SU-DHL-6 (cell line): ENCODE measurements around the gene ZNF367.
"Not testable (repeated sequence)": the region's sequence is repeated elsewhere in the genome, so short reads cannot be mapped to it uniquely, and the experiment has no call there.

Experiments used
- H2AFZ ChIP-seq: fragments of 200-600 bp; sonication (generic); 2 replicates; pipeline ENCODE4 v1.6.1; 2014; ENCODE audit warnings: low read depth, mild to moderate bottlenecking, moderate library complexity, mixed read lengths, antibody characterized with exemption, low read length; ENCODE audit not compliant: severe bottlenecking
- H3F3A ChIP-seq: fragments of 200-600 bp; shearing (Covaris generic); 2 replicates; pipeline ENCODE4 v1.6.0; 2016; ENCODE audit warnings: antibody characterized with exemption, mild to moderate bottlenecking; ENCODE audit not compliant: insufficient read depth
- H3K27ac ChIP-seq: fragments of 200-600 bp; sonication (generic); 2 replicates; pipeline ENCODE4 v1.5.1; 2016; ENCODE audit warnings: low read depth, mild to moderate bottlenecking, low read length, moderate library complexity, mixed read lengths
- H3K27me3 ChIP-seq: fragments of 200-600 bp; sonication (generic), shearing (Covaris generic); 2 replicates; pipeline ENCODE4 v1.6.0; 2014; ENCODE audit warnings: mild to moderate bottlenecking, low read length
- H3K36me3 ChIP-seq: fragments of 200-600 bp; sonication (generic); 2 replicates; pipeline ENCODE4 v1.6.1; 2014; ENCODE audit warnings: mild to moderate bottlenecking, low read length, mixed read lengths
- H3K4me2 ChIP-seq: fragments of 300-600, 200-600 bp; shearing (Covaris generic), sonication (generic); 2 replicates; pipeline ENCODE4 v1.6.0; 2014; ENCODE audit warnings: low read length, low read depth, mild to moderate bottlenecking; ENCODE audit not compliant: poor library complexity, severe bottlenecking
- H3K4me3 ChIP-seq: fragments of 200-600 bp; sonication (generic); 2 replicates; pipeline ENCODE4 v1.5.1; 2014; ENCODE audit warnings: antibody characterized with exemption, low read length, mild to moderate bottlenecking, mixed read lengths; ENCODE audit not compliant: insufficient read depth, poor library complexity, severe bottlenecking
- H3K79me2 ChIP-seq: fragments of 200-600 bp; sonication (generic); 2 replicates; pipeline ENCODE4 v1.6.1; 2014; ENCODE audit warnings: mild to moderate bottlenecking, low read length, moderate library complexity; ENCODE audit not compliant: insufficient read depth
- H3K9ac ChIP-seq: fragments of 200-600 bp; sonication (generic); 2 replicates; pipeline ENCODE4 v1.7.0; 2014; ENCODE audit warnings: mild to moderate bottlenecking, low read length
- H3K9me2 ChIP-seq: fragments of 200-600 bp; sonication (generic); replicated peaks from 2 replicates; pipeline ENCODE4 v1.6.1; 2014; ENCODE audit warnings: low read length; ENCODE audit not compliant: insufficient read depth
- H3K9me3 ChIP-seq: fragments of 200-600 bp; sonication (generic); 2 replicates; pipeline ENCODE4 v1.6.1; 2014; ENCODE audit warnings: low read length, mixed read lengths; ENCODE audit not compliant: insufficient read depth
- H4K20me1 ChIP-seq: fragments of 200-600 bp; sonication (generic); 2 replicates; pipeline ENCODE4 v1.6.1; 2014; ENCODE audit warnings: low read depth, mild to moderate bottlenecking, antibody characterized with exemption, low read length, moderate library complexity, mixed read lengths
- EZH2phosphoT487 ChIP-seq: fragments of 200-600 bp; sonication (generic), shearing (Covaris generic); conservative IDR thresholded peaks from 2 replicates; pipeline ENCODE4 v1.6.1; 2018; ENCODE audit warnings: mild to moderate bottlenecking, antibody characterized with exemption, low read length, moderate library complexity, mixed read lengths
- TF ChIP-seq, protein P1 (sequence below): fragments of 200-600 bp; sonication (generic); IDR thresholded peaks from one replicate; pipeline ENCODE4 v1.5.1; 2017; ENCODE audit warnings: antibody characterized with exemption, mild to moderate bottlenecking, low read length, moderate library complexity; ENCODE audit not compliant: insufficient read depth, poor library complexity, severe bottlenecking

The ZNF367 gene

DNA sequence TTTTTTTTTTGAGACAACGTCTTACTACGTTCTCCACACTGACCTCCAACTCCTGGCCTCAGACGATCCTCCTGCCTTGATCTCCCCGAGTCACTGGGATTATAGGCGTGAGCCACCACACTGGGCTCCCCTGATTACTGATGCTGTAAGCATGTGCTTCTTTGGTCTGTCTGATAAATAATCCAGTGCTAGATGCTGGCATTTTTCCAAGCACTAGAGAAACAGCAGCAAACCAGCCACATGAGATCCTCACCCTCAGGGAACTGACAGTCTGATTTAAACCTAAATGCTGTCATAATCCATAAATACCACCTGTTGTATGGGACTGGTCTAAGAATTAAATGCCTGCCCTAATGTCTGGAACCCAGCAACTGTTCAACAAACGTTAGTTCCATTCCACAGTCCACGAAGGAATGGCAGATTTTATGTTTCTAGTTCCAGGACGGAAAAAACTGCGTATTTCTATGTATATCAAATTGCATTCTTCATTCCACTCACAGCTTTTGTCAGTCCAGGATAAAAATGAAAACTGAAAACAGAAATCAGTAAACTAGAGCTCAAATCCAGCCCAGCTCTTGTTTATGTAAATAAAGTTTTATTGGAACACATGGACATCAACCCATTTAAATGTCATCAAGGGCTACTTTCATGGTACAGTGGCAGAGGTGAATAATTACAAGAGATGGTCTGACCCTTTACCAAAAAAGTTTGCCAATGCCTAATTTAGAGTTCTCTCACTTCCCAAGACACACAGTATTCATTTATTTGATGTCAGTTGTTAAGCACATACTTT lies 54.8 kb downstream of the ZNF367 start:
- no peaks in the 10 kb centered on the region for H4K20me1 ChIP-seq
- H3K9ac ChIP-seq, result no peak overlapping the region
- H3K9me2 ChIP-seq, result no peaks in the 10 kb centered on the region
- H3K27ac ChIP-seq, result no peak overlapping the region
- TF ChIP-seq, protein P1, sequence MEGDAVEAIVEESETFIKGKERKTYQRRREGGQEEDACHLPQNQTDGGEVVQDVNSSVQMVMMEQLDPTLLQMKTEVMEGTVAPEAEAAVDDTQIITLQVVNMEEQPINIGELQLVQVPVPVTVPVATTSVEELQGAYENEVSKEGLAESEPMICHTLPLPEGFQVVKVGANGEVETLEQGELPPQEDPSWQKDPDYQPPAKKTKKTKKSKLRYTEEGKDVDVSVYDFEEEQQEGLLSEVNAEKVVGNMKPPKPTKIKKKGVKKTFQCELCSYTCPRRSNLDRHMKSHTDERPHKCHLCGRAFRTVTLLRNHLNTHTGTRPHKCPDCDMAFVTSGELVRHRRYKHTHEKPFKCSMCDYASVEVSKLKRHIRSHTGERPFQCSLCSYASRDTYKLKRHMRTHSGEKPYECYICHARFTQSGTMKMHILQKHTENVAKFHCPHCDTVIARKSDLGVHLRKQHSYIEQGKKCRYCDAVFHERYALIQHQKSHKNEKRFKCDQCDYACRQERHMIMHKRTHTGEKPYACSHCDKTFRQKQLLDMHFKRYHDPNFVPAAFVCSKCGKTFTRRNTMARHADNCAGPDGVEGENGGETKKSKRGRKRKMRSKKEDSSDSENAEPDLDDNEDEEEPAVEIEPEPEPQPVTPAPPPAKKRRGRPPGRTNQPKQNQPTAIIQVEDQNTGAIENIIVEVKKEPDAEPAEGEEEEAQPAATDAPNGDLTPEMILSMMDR, result no peak
- no peak for TF ChIP-seq EZH2phosphoT487
- no peaks in the 10 kb centered on the region for H3K36me3 ChIP-seq
- H3F3A ChIP-seq, result 0 out of 2 replicates have a peak, but pooled peaks cover 3% of the 10 kb centered on the region
- H3K4me2 ChIP-seq, result no peak overlapping the region
- no peak overlapping the region for H2AFZ ChIP-seq
- no peak overlapping the region for H3K4me3 ChIP-seq
- H3K27me3 ChIP-seq, result no peaks in the 10 kb centered on the region
- H3K79me2 ChIP-seq, result no peaks in the 10 kb centered on the region
- no peaks in the 10 kb centered on the region for H3K9me3 ChIP-seq

DNA sequence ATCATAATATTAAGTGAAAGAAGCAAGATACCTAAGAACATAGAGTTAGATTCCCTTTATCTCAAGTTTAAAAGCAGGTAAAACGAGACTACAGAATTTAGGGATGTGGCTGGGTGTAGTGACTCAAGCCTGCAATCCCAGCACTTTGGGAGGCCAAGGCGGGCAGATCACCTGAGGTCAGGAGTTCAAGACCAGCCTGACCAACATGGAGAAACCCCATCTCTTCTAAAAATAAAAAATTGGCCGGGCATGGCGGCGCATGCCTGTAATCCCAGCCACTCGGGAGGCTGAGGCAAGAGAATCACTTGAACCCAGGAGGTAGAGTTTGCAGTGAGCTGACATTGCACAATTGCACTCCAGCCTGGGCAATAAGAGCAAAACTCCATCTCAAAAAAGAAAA lies 56.1 kb downstream of the ZNF367 start:
- H4K20me1 ChIP-seq, H3K27ac ChIP-seq, H3F3A ChIP-seq, H2AFZ ChIP-seq, H3K9me3 ChIP-seq, H3K27me3 ChIP-seq, H3K4me2 ChIP-seq, H3K9ac ChIP-seq, H3K79me2 ChIP-seq, H3K4me3 ChIP-seq, H3K9me2 ChIP-seq, H3K36me3 ChIP-seq: not testable (repeated sequence)

DNA sequence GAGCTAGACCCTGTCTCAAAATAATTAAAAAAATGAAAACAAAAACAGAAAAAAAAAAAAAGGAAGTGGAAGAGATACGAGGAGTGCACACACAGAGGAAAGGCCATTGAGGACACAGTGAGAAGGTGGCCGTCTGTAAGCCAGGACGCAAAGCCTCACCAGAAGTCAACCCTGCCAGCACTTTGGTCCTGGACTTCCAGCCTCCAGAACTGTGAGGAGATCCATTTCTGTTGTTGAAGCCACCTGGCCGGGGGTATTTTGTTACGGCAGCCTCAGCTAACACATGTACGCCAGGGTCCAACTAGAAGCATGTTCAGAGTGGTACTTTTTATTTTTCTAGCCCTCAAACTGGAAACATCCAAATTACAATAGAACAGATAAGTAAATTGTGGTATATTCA lies 56.5 kb downstream of the ZNF367 start:
- Histone ChIP-seq H4K20me1 (no peaks in the 10 kb centered on the region), H3K9ac (no peak overlapping the region), H3K36me3 (no peaks in the 10 kb centered on the region), H3F3A (0 out of 2 replicates have a peak, but pooled peaks cover 3% of the 10 kb centered on the region), H3K4me3 (no peak overlapping the region), H3K9me2 (no peaks in the 10 kb centered on the region), H3K27ac (no peak overlapping the region), H3K79me2 (no peaks in the 10 kb centered on the region), H3K4me2 (no peak overlapping the region), H3K27me3 (no peaks in the 10 kb centered on the region), H3K9me3 (no peaks in the 10 kb centered on the region), H2AFZ (no peak overlapping the region)
- no peak for TF ChIP-seq EZH2phosphoT487
- TF ChIP-seq, protein P1, result no peak

DNA sequence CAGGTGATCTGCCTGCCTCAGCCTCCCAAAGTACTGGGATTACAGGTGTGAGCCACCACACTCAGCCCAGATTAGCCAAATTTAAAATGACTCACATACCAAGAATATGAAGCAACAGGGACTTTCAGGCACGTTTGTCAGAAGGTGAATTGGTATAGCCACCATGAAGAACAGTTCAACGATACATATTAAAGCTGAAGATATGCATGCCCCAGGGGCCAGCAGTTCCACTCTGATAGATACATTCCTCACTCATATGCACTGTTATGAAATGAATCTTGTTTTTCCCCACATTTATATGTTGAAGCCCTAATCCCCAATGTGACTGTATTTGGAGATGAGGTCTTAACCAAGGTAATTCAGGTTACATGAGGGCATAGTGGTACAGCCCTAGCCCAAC lies 57.2 kb downstream of the ZNF367 start:
- Histone ChIP-seq H3K27me3 (no peaks in the 10 kb centered on the region), H3K27ac (no peak overlapping the region), H3K4me2 (no peak overlapping the region), H3K79me2 (no peaks in the 10 kb centered on the region), H4K20me1 (no peaks in the 10 kb centered on the region), H2AFZ (no peak overlapping the region), H3F3A (0 out of 2 replicates have a peak, but pooled peaks cover 3% of the 10 kb centered on the region), H3K4me3 (no peak overlapping the region), H3K36me3 (no peaks in the 10 kb centered on the region), H3K9ac (no peak overlapping the region), H3K9me3 (no peaks in the 10 kb centered on the region), H3K9me2 (no peaks in the 10 kb centered on the region)
- TF ChIP-seq EZH2phosphoT487, result no peak
- TF ChIP-seq, protein P1, result no peak

DNA sequence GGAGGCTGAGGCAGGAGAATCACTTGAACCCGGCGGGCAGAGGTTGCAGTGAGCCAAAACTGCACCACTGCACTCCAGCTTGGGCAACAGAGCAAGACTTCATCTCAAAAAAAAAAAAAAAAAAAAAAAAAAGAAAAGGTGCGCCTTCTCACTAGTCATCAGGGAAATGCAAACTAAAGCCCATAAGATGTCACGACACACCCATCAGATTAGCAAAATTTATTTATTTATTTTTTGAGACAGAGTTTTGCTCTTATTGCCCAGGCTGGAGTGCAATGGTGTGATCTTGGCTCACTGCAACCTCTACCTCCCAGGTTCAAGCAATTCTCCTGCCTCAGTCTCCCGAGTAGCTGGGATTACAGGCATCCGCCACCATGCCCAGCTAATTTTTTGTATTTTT lies 57.6 kb downstream of the ZNF367 start:
- not testable (repeated sequence) for H3K27ac ChIP-seq

More for the DNA sequence above, 57.6 kb downstream of the ZNF367 start:
- H3K4me2 ChIP-seq, H4K20me1 ChIP-seq, H3K9me2 ChIP-seq, H2AFZ ChIP-seq, H3K4me3 ChIP-seq, H3K9ac ChIP-seq, H3K79me2 ChIP-seq, H3K27me3 ChIP-seq, H3K36me3 ChIP-seq, H3F3A ChIP-seq, H3K9me3 ChIP-seq: not testable (repeated sequence)
